Renal cortical epithelial cell (primary cell): Measurements from ENCODE around the gene TMED6. TPM values are rescaled to one million over a fixed set of nuclear protein-coding genes. Genes with fewer than 3 reads are reported as not detected.
"Not testable (repeated sequence)": the region's sequence is repeated elsewhere in the genome, so short reads cannot be mapped to it uniquely, and the experiment has no call there.

ENCODE experiments used
- DNase-seq: peaks from one replicate; pipeline ENCODE4 v3.0.0-alpha.2; 2011; ENCODE audit warnings: low read depth
- total RNA-seq: library from RNA; depleted of rRNA; stranded (reverse); fragments of >200 nt; gene quantifications from 2 replicates; pipeline ENCODE4 v1.2.3, GENCODE V29; 2014

Gene TMED6
- total RNA-seq, 1 donor from 2014 or later = not detected

DNA sequence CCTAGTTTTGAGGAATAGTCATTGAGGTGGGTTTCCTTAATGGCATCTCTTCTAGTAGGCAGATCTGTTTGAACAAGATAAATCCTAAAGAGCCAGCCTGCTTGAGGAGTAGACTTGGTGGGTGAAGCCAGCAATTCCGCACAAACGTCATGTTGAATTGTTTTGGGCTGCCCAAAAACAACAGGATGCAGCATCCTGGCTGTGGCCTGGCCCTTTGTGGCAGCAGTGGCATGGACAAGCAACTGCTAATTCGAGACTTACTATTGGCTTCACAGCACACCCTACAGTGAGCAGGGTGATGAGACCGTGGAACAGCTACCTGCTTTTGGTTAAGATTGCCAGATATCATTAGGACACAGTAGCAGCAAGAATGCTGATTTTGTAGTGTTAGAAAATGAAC, 49.7 kb downstream of the TMED6 start:
- DNase-seq = no peak

DNA sequence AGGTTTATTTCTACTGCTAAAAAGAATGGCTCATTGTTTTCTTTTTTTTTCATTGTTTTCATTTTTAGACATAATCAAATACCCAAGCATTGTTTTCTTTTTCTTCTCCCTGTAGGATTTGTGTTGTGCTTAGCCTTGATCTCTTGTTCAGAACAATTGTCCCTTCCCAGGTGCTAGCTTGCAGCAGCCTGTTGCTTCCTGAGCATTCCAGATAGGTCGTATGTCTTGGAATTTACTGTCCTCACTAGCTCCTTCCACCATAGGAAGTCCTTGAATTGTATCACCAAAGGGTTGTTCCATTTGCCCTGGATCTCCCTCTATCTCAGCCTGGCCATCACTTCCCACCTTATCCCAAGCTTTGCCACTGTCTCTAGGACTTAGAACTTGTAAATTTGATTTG, 50.4 kb downstream of the TMED6 start:
- no peak for DNase-seq

DNA sequence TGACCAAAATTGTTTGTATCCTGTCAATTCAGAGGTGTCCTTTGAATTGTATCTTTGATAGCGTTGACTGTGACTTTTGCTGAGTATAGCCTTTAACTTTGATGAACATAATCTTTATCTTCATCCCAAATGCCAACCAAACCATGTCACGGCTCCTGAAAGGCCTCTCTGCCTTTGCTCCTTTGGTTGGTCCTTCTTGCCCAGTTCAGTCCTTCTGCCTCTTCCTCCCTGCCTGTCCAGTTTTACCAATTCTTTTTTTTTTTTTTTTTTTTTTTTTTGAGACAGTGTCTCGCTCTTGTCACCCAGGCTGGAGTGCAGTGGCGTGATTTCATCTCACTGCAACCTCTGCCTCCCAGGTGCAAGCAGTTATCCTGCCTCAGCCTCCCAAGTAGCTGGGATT, 53.3 kb downstream of the TMED6 start:
- no peak for DNase-seq

DNA sequence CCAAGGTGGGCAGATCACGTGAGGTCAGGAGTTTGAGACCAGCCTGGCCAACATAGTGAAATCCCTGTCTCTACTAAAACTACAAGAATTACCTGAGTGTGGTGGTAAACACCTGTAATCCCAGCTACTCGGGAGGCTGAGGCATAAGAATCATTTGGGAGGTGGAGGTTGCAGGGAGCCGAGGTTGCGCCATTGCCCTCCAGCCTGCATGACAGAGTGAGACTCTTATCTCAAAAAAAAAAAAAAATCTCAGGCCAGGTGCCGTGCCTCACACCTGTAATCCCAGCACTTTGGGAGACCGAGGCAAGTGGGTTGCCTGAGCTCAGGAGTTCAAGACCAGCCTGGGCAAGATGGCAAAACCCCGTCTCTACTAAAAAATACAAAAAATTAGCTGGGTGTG, 54.8 kb downstream of the TMED6 start:
- not testable (repeated sequence) for DNase-seq

DNA sequence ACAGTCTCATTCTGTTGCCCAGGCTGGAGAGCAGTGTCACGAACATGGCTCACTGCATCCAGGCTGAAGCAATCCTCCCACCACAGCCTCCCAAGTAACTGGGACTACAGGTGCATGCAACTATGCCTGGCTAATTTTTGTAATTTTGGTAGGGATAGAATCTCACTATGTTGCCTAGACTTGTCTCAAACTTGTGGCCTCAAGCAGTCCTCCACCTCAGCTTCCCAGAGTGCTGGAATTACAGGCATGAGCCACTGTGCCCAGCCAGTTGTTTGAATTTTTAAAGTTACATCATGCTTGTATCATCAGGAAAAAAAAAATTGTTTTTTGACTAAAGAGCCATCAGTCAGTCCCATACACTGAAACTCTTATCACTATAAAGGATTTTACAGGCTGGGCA, 57.5 kb downstream of the TMED6 start:
- no peak for DNase-seq

DNA sequence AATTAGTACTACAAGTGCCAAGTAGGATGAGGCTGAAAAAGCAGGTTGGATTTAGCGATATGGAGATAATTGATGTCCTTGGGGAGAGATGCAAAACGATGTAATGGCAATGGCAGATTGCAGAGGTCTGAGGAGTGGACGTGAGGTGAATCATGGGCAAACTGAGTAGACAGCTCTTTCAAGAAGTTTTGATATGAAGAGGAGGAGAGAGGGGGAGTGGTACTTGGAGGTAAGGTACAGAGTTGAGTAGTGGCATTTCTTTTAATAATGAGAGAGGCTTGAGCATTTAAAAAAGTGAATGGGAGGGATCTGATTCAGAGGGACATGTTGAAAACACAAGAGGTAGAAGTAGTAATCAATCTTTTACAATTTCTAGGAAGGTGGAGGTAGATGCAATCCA, 58.2 kb downstream of the TMED6 start:
- DNase-seq = no peak

Other genes starting within 250 kb of the TMED6 start
- 15.5 and 22.8 TPM in 2 replicates for gene HAS3, start 246.1 kb downstream of the TMED6 start, total RNA-seq
- 67.7 and 103 TPM in 2 replicates for gene CHTF8, start 219.2 kb downstream of the TMED6 start, total RNA-seq
- 24.0 and 37.5 TPM in 2 replicates for gene UTP4, start 219.1 kb downstream of the TMED6 start, total RNA-seq
- gene SNTB2, start 164.6 kb downstream of the TMED6 start, total RNA-seq = 18.9 and 31.3 TPM in 2 replicates
- gene VPS4A, start 40.4 kb downstream of the TMED6 start, total RNA-seq = 27.3 and 30.4 TPM in 2 replicates
- gene PDF, start 21.2 kb downstream of the TMED6 start, total RNA-seq = 27.3 and 41.6 TPM in 2 replicates
- 35.3 and 56.6 TPM in 2 replicates for gene COG8, start 12.2 kb downstream of the TMED6 start, total RNA-seq
- 21.7 and 33.2 TPM in 2 replicates for gene NIP7, start 12.0 kb downstream of the TMED6 start, total RNA-seq
- 5.6 and 16.7 TPM in 2 replicates for gene TERF2, start 34.2 kb upstream of the TMED6 start, total RNA-seq
- gene CYB5B, start 72.8 kb upstream of the TMED6 start, total RNA-seq = 91.3 and 107 TPM in 2 replicates
- gene NFAT5, start 214.2 kb upstream of the TMED6 start, total RNA-seq = 7.5 and 57.6 TPM in 2 replicates